GM18870 (cell line): ENCODE measurements around the gene BEST2.
"Not testable (repeated sequence)": the region's sequence is repeated elsewhere in the genome, so short reads cannot be mapped to it uniquely, and the experiment has no call there.

ENCODE experiments used
- ATAC-seq: cut with Tn5 transposase; IDR thresholded peaks from one replicate; pipeline ENCODE4 v1.9.1; 2021; ENCODE audit warnings: moderate library complexity; ENCODE audit not compliant: unreplicated experiment

Gene BEST2

GRCh38 chr19:12751635-12752034 is at the start of gene BEST2:
Gene BEST2, plus strand, starts transcription at chr19:12751791. Its CDS starts 802 bp downstream, at chr19:12752593.
- ATAC-seq, result no peak

GRCh38 chr19:12703046-12703445 is 48.5 kb upstream of the BEST2 start:
- ATAC-seq, result no peak

- no peak for ATAC-seq
These were observed 46.4 kb upstream of the BEST2 start for GRCh38 chr19:12705169-12705568.

- ATAC-seq, result no peak
These were observed 45.8 kb upstream of the BEST2 start for GRCh38 chr19:12705654-12706331.

- ATAC-seq, result no peak
These were observed 45.3 kb upstream of the BEST2 start for GRCh38 chr19:12706332-12706718.

GRCh38 chr19:12708641-12709040 is 43.0 kb upstream of the BEST2 start:
- ATAC-seq, result no peak

- no peak for ATAC-seq
These were observed 40.4 kb upstream of the BEST2 start for GRCh38 chr19:12711187-12711586.

GRCh38 chr19:12712077-12712476 is 39.5 kb upstream of the BEST2 start:
- not testable (repeated sequence) for ATAC-seq

- not testable (repeated sequence) for ATAC-seq
These were observed 38.3 kb upstream of the BEST2 start for GRCh38 chr19:12713304-12713703.

GRCh38 chr19:12715102-12715501 is 36.5 kb upstream of the BEST2 start:
- ATAC-seq, result no peak

GRCh38 chr19:12715929-12716328 is 35.7 kb upstream of the BEST2 start:
- no peak for ATAC-seq

- no peak for ATAC-seq
These were observed 31.3 kb upstream of the BEST2 start for GRCh38 chr19:12720296-12720695.

- no peak for ATAC-seq
These were observed 30.5 kb upstream of the BEST2 start for GRCh38 chr19:12720851-12721655.

GRCh38 chr19:12721656-12722565 is 29.7 kb upstream of the BEST2 start:
- ATAC-seq, result no peak

GRCh38 chr19:12722566-12723380 is 28.8 kb upstream of the BEST2 start:
- ATAC-seq, result no peak

GRCh38 chr19:12723381-12723640 is 28.3 kb upstream of the BEST2 start:
- ATAC-seq, result no peak

GRCh38 chr19:12723641-12724426 is 27.8 kb upstream of the BEST2 start, which contains the start of gene TNPO2:
Gene TNPO2, minus strand, starts transcription at chr19:12723932. Its CDS starts 2,955 bp downstream, at chr19:12720977.
- ATAC-seq, result no peak

GRCh38 chr19:12725612-12726011 is 26.0 kb upstream of the BEST2 start:
- not testable (repeated sequence) for ATAC-seq

- no peak for ATAC-seq
These were observed 24.6 kb upstream of the BEST2 start for GRCh38 chr19:12726988-12727316.
